Tibial nerve (tissue), 4 donors: ENCODE measurements around the gene RASA4.
"Not testable (repeated sequence)": the region's sequence is repeated elsewhere in the genome, so short reads cannot be mapped to it uniquely, and the experiment has no call there.

Experiments
- EP300 ChIP-seq, 2 donors: sonication (generic); formaldehyde crosslinking; IDR thresholded peaks; one replicate each; pipeline ENCODE4 v1.6.1; 2017; ENCODE audit warnings: antibody characterized with exemption in 2 of 2, mild to moderate bottlenecking in 1 of 2
- POLR2A ChIP-seq, 2 donors: fragments of 450-650 bp; IDR thresholded peaks; one replicate each; pipeline ENCODE4 v1.6.1; 2017; ENCODE audit warnings: antibody characterized with exemption in 2 of 2, mild to moderate bottlenecking in 2 of 2, moderate library complexity in 2 of 2
- TF ChIP-seq, protein P1 (sequence below), 5 experiments: fragments of 200-600 bp in 3 of 5; fragments of 450-650 bp in 2 of 5; sonication (generic) in 3 of 5; IDR thresholded peaks; one replicate each; pipeline ENCODE4 v1.5.1; 2016 to 2019; ENCODE audit warnings: antibody characterized with exemption in 5 of 5, mild to moderate bottlenecking in 3 of 5, moderate library complexity in 2 of 5

DNA sequence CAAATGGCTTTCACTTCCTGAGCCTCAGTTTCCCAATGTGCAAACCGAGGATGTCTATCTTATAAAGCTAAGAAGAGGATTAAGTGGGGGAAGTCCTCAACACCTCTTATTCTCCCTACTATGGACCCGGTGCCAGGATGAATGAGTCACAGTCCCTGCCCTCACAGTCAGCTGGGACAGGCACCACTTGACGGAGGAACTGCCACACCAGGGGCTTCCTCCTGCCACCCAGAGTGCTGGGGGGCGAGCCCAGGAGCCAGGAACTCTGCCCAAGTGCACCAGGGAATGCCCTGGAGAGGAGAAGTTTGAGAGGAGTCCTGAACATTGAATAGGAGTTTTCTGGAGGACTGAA, 2.2 kb downstream of the RASA4 start:
- TF ChIP-seq, protein P1, sequence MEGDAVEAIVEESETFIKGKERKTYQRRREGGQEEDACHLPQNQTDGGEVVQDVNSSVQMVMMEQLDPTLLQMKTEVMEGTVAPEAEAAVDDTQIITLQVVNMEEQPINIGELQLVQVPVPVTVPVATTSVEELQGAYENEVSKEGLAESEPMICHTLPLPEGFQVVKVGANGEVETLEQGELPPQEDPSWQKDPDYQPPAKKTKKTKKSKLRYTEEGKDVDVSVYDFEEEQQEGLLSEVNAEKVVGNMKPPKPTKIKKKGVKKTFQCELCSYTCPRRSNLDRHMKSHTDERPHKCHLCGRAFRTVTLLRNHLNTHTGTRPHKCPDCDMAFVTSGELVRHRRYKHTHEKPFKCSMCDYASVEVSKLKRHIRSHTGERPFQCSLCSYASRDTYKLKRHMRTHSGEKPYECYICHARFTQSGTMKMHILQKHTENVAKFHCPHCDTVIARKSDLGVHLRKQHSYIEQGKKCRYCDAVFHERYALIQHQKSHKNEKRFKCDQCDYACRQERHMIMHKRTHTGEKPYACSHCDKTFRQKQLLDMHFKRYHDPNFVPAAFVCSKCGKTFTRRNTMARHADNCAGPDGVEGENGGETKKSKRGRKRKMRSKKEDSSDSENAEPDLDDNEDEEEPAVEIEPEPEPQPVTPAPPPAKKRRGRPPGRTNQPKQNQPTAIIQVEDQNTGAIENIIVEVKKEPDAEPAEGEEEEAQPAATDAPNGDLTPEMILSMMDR (IDR thresholded peaks at IDR 0.05): not testable (repeated sequence)
- not testable (repeated sequence) for TF ChIP-seq EP300, POLR2A (IDR thresholded peaks at IDR 0.05)
